ENCODE measurements around the gene WDR1. TPM values are rescaled to one million over a fixed set of nuclear protein-coding genes. Genes with fewer than 3 reads are reported as not detected.

WDR1 gene
- total RNA-seq, 4 donors from 2014 or later, result 57.3 to 84.2 (median 72.7) TPM

DNA sequence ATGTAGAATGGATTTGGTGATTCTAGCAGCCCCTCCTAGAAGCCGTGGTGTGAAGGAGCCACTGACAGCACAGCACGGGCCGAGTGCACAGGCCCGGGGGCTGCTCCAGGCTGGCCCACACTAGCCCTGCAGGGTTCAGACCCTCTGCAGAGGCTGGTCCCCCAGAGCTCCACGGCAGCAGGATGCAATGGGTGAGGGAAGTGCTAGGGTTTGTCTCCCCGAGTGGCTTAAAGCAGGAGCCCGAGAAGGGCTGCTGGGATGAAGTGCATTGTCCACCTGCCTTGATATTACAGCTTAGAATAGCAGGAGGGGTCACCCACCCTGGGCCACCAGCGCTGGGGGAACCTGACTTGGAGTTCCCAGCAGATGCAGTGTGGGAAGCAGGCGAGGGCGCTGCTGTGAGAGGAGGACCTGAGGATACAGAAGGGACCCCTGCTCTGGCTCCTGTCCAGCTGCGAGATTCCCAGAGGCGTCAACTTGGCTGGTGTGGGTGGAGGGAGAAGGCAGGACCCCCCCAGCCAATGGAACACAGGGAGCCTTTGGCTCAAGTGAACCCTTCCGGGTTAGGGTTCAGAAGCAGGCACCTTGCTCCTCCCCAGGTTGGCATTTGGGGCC lies 30.0 kb downstream of the WDR1 start:
- Histone ChIP-seq H3K27me3 (no peaks in the 10 kb centered on the region), H3K4me3 (no peak overlapping the region), H3K27ac (peak overlapping the region in 3 of 4 donors; percentile 77 to 99 (median 86)), H3K4me1 (peaks cover 49 to 68% of the 10 kb centered on the region in 2 donors), H3K36me3 (peaks cover 0 to 74% of the 10 kb centered on the region in 2 donors), H3K9me3 (no peaks in the 10 kb centered on the region)
- intact Hi-C loops (cut with DNase I; ENCODE audit: low total_unique reads) (no loop called here), in situ Hi-C loops (cut with MboI; ENCODE audit: low sequenced_read_pairs in 4 of 4) (no loop called here)
- TF ChIP-seq, protein P1, sequence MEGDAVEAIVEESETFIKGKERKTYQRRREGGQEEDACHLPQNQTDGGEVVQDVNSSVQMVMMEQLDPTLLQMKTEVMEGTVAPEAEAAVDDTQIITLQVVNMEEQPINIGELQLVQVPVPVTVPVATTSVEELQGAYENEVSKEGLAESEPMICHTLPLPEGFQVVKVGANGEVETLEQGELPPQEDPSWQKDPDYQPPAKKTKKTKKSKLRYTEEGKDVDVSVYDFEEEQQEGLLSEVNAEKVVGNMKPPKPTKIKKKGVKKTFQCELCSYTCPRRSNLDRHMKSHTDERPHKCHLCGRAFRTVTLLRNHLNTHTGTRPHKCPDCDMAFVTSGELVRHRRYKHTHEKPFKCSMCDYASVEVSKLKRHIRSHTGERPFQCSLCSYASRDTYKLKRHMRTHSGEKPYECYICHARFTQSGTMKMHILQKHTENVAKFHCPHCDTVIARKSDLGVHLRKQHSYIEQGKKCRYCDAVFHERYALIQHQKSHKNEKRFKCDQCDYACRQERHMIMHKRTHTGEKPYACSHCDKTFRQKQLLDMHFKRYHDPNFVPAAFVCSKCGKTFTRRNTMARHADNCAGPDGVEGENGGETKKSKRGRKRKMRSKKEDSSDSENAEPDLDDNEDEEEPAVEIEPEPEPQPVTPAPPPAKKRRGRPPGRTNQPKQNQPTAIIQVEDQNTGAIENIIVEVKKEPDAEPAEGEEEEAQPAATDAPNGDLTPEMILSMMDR (IDR thresholded peaks at IDR 0.05 in 4 of 5, conservative IDR thresholded peaks at IDR 0.05 in 1 of 5), result no peak
- no peak for TF ChIP-seq POLR2A (IDR thresholded peaks at IDR 0.05)
- ATAC-seq (no peak), DNase-seq (peak in 1 of 2 donors; percentile 15)

DNA sequence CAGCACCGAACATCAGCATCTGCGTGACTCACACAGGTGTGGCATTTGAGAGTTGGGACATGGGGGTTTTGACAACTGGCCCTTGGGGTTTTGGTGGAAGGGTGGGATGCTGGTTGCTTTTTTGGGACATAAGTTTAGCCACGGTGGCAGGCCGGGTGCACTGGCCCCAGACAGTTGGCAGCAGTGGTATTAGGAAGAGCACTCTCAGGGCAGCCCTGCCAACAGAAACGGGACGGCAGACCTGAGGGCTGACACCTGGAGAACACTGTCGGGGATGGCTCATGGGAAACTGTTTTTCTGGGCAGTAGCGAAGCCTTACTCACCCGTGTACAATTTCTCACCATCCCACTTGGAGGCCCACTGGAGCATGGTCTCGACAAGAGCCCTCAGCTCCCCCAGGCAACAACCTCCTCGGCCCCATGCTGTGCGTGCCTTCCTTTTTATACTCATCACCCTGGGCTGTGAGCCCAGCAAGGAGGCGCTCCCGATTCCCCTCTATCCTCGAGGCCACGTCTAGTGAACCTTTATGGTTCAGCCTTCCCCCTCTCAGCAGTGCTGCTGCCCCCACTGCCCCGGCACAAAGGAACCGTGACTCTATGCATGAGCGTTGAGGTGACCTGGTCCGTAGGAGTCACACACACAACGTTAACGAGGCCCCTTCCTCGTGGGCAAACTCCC lies 30.6 kb downstream of the WDR1 start:
- intact Hi-C loops (cut with DNase I; ENCODE audit: low total_unique reads) (no loop called here), in situ Hi-C loops (cut with MboI; ENCODE audit: low sequenced_read_pairs in 4 of 4) (no loop called here)
- no peaks in the 10 kb centered on the region for H3K27me3 ChIP-seq
- peaks cover 0 to 80% of the 10 kb centered on the region in 2 donors for H3K36me3 ChIP-seq
- H3K4me1 ChIP-seq, result peaks cover 43 to 61% of the 10 kb centered on the region in 2 donors
- no peaks in the 10 kb centered on the region for H3K9me3 ChIP-seq
- no peak for TF ChIP-seq POLR2A (IDR thresholded peaks at IDR 0.05)
- TF ChIP-seq, protein P1 (IDR thresholded peaks at IDR 0.05 in 4 of 5, conservative IDR thresholded peaks at IDR 0.05 in 1 of 5), result no peak
- peak overlapping the region; percentile 77 to 99 (median 84) for H3K27ac ChIP-seq
- ATAC-seq, result no peak
- DNase-seq, result peak in 1 of 2 donors; percentile 10
- H3K4me3 ChIP-seq, result no peak overlapping the region

GRCh38 chr4:10085386-10085785 lies 31.2 kb downstream of the WDR1 start:
- DNase-seq (peak in 1 of 2 donors; percentile 23), ATAC-seq (no peak)
- intact Hi-C loops (cut with DNase I; ENCODE audit: low total_unique reads), result no loop called here
- H3K4me1 ChIP-seq, result peaks cover 43 to 55% of the 10 kb centered on the region in 2 donors
- peaks cover 0 to 80% of the 10 kb centered on the region in 2 donors for H3K36me3 ChIP-seq
- H3K27me3 ChIP-seq, result no peaks in the 10 kb centered on the region
- H3K9me3 ChIP-seq, result no peaks in the 10 kb centered on the region
- H3K4me3 ChIP-seq, result no peak overlapping the region
- in situ Hi-C loops (cut with MboI; ENCODE audit: low sequenced_read_pairs in 4 of 4), result no loop called here
- H3K27ac ChIP-seq, result peak overlapping the region; percentile 77 to 99 (median 84)
- TF ChIP-seq POLR2A (IDR thresholded peaks at IDR 0.05), result no peak
- TF ChIP-seq, protein P1 (IDR thresholded peaks at IDR 0.05 in 4 of 5, conservative IDR thresholded peaks at IDR 0.05 in 1 of 5), result no peak

GRCh38 chr4:10084651-10085358 lies 31.8 kb downstream of the WDR1 start:
- peak in 1 of 2 donors; percentile 31 for ATAC-seq
- Histone ChIP-seq H3K4me1 (peaks cover 40 to 49% of the 10 kb centered on the region in 2 donors), H3K27ac (peak overlapping the region; percentile 77 to 99 (median 84)), H3K9me3 (no peaks in the 10 kb centered on the region), H3K4me3 (no peak overlapping the region), H3K27me3 (no peaks in the 10 kb centered on the region), H3K36me3 (peaks cover 0 to 81% of the 10 kb centered on the region in 2 donors)
- peak in 1 of 2 donors; percentile 21 for DNase-seq
- TF ChIP-seq, protein P1 (IDR thresholded peaks at IDR 0.05 in 4 of 5, conservative IDR thresholded peaks at IDR 0.05 in 1 of 5), result no peak
- TF ChIP-seq POLR2A (IDR thresholded peaks at IDR 0.05), result no peak
- intact Hi-C loops (cut with DNase I; ENCODE audit: low total_unique reads) (no loop called here), in situ Hi-C loops (cut with MboI; ENCODE audit: low sequenced_read_pairs in 4 of 4) (no loop called here)
